ENCODE measurements around the gene TLR8. TPM values are rescaled to one million over a fixed set of nuclear protein-coding genes. Genes with fewer than 3 reads are reported as not detected.

TLR8 gene
- total RNA-seq, 2 experiments from 2014 or later: not detected

- ChIA-PET POLR2A (interaction anchor here (0.6 kb wide), 1 partner anchor 210 kb away, joined by 3 read pairs; no protein-coding TSS in a partner anchor), CTCF (ENCODE audit: unreplicated experiment) (no interaction called here)
- H3K79me2 ChIP-seq (ENCODE audit: insufficient read depth, low read depth, low read length): no peaks in the 10 kb centered on the region
- H3K27ac ChIP-seq (ENCODE audit: low read depth, low read length, poor library complexity, severe bottlenecking): no peak overlapping the region
- no peak for DNase-seq (ENCODE audit: low spot score)
- intact Hi-C loops (cut with micrococcal nuclease; ENCODE audit: unreplicated experiment): no loop called here
- no peaks in the 10 kb centered on the region for H3K9me3 ChIP-seq (ENCODE audit: low read length)
- no peak overlapping the region for H3K4me2 ChIP-seq (ENCODE audit: low read length)
- BruUV-seq (replicated peaks): no TSS peak
- no peaks in the 10 kb centered on the region for H3K9me2 ChIP-seq (ENCODE audit: insufficient read depth, low read length)
- TF ChIP-seq CTCF (conservative IDR thresholded peaks at IDR 0.05; ENCODE audit: low read length): no peak
- TF ChIP-seq EZH2phosphoT487 (IDR thresholded peaks at IDR 0.05; ENCODE audit: borderline replicate concordance, low read depth, low read length): no peak
- H3K4me3 ChIP-seq (ENCODE audit: low read depth, low read length, poor library complexity, severe bottlenecking): no peak overlapping the region
- H3K36me3 ChIP-seq (ENCODE audit: insufficient read depth, low read length): no peaks in the 10 kb centered on the region
- H2AFZ ChIP-seq (ENCODE audit: low read length): no peak overlapping the region
- H4K20me1 ChIP-seq (ENCODE audit: insufficient read depth, low read length): no peaks in the 10 kb centered on the region
- H3K4me1 ChIP-seq (ENCODE audit: insufficient read depth, low read length, poor library complexity, severe bottlenecking): no peaks in the 10 kb centered on the region
These were observed 11.3 kb downstream of the TLR8 start for GRCh38 chrX:12917753-12918152.

DNA sequence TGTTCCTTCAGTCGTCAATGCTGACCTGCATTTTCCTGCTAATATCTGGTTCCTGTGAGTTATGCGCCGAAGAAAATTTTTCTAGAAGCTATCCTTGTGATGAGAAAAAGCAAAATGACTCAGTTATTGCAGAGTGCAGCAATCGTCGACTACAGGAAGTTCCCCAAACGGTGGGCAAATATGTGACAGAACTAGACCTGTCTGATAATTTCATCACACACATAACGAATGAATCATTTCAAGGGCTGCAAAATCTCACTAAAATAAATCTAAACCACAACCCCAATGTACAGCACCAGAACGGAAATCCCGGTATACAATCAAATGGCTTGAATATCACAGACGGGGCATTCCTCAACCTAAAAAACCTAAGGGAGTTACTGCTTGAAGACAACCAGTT lies 12.6 kb downstream of the TLR8 start:
- no peak for TF ChIP-seq EZH2phosphoT487 (IDR thresholded peaks at IDR 0.05; ENCODE audit: borderline replicate concordance, low read depth, low read length)
- TF ChIP-seq CTCF (conservative IDR thresholded peaks at IDR 0.05; ENCODE audit: low read length): no peak
- H3K36me3 ChIP-seq (ENCODE audit: insufficient read depth, low read length): no peaks in the 10 kb centered on the region
- no peaks in the 10 kb centered on the region for H3K79me2 ChIP-seq (ENCODE audit: insufficient read depth, low read depth, low read length)
- no TSS peak for BruUV-seq (replicated peaks)
- no peaks in the 10 kb centered on the region for H4K20me1 ChIP-seq (ENCODE audit: insufficient read depth, low read length)
- DNase-seq (ENCODE audit: low spot score): no peak
- no peak overlapping the region for H3K4me3 ChIP-seq (ENCODE audit: low read depth, low read length, poor library complexity, severe bottlenecking)
- no peak overlapping the region for H2AFZ ChIP-seq (ENCODE audit: low read length)
- POLR2A ChIA-PET: no interaction called here
- intact Hi-C loops (cut with micrococcal nuclease; ENCODE audit: unreplicated experiment): no loop called here
- no peaks in the 10 kb centered on the region for H3K4me1 ChIP-seq (ENCODE audit: insufficient read depth, low read length, poor library complexity, severe bottlenecking)
- H3K27ac ChIP-seq (ENCODE audit: low read depth, low read length, poor library complexity, severe bottlenecking): no peak overlapping the region
- no peaks in the 10 kb centered on the region for H3K9me3 ChIP-seq (ENCODE audit: low read length)
- H3K4me2 ChIP-seq (ENCODE audit: low read length): no peak overlapping the region
- CTCF ChIA-PET (ENCODE audit: unreplicated experiment): no interaction called here
- no peaks in the 10 kb centered on the region for H3K9me2 ChIP-seq (ENCODE audit: insufficient read depth, low read length)

- intact Hi-C loops (cut with micrococcal nuclease; ENCODE audit: unreplicated experiment): no loop called here
- Histone ChIP-seq H3K9me2 (ENCODE audit: insufficient read depth, low read length) (no peaks in the 10 kb centered on the region), H3K36me3 (ENCODE audit: insufficient read depth, low read length) (no peaks in the 10 kb centered on the region), H4K20me1 (ENCODE audit: insufficient read depth, low read length) (no peaks in the 10 kb centered on the region), H3K27ac (ENCODE audit: low read depth, low read length, poor library complexity, severe bottlenecking) (no peak overlapping the region), H3K9me3 (ENCODE audit: low read length) (no peaks in the 10 kb centered on the region), H3K4me1 (ENCODE audit: insufficient read depth, low read length, poor library complexity, severe bottlenecking) (no peaks in the 10 kb centered on the region), H3K4me2 (ENCODE audit: low read length) (no peak overlapping the region), H3K4me3 (ENCODE audit: low read depth, low read length, poor library complexity, severe bottlenecking) (no peak overlapping the region), H2AFZ (ENCODE audit: low read length) (no peak overlapping the region), H3K79me2 (ENCODE audit: insufficient read depth, low read depth, low read length) (no peaks in the 10 kb centered on the region)
- no peak for TF ChIP-seq CTCF (conservative IDR thresholded peaks at IDR 0.05; ENCODE audit: low read length)
- no peak for TF ChIP-seq EZH2phosphoT487 (IDR thresholded peaks at IDR 0.05; ENCODE audit: borderline replicate concordance, low read depth, low read length)
- ChIA-PET POLR2A (no interaction called here), CTCF (ENCODE audit: unreplicated experiment) (no interaction called here)
- no peak for DNase-seq (ENCODE audit: low spot score)
- BruUV-seq (replicated peaks): no TSS peak
These were observed 13.2 kb downstream of the TLR8 start for GRCh38 chrX:12919620-12920019.

Measured in OCI-LY7 (cell line).